Measurements from ENCODE around the gene CISH. TPM values are rescaled to one million over a fixed set of nuclear protein-coding genes. Genes with fewer than 3 reads are reported as not detected.
A peak's percentile ranks its signal among the peaks of the same experiment; 100 is the strongest.

Gene CISH
- total RNA-seq, 1 donor from 2014 or later: 1.8 TPM

DNA sequence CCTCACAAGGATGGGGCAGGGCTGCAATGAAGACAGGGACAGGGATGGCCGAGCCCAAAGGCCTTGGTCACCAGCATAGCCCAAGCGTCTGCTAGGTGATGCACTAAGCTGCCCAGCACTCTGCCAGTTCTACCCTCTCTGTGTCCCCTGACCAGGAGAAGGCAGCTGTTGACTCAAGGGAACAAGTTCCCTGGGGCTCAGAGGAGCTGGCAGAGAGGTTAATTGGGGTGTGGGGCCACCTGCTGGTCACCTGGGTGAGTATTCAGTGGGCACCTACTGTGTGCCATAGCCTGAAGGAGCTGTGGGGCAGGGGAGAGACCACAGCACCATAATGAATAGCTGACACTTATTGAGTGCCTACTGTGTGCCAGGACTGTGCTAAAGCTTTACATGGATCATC, 41.1 kb upstream of the CISH start:
- H3K4me1 Mint-ChIP-seq (ENCODE audit: low read depth): peaks cover 11% of the 10 kb centered on the region
- TF ChIP-seq, protein P1, sequence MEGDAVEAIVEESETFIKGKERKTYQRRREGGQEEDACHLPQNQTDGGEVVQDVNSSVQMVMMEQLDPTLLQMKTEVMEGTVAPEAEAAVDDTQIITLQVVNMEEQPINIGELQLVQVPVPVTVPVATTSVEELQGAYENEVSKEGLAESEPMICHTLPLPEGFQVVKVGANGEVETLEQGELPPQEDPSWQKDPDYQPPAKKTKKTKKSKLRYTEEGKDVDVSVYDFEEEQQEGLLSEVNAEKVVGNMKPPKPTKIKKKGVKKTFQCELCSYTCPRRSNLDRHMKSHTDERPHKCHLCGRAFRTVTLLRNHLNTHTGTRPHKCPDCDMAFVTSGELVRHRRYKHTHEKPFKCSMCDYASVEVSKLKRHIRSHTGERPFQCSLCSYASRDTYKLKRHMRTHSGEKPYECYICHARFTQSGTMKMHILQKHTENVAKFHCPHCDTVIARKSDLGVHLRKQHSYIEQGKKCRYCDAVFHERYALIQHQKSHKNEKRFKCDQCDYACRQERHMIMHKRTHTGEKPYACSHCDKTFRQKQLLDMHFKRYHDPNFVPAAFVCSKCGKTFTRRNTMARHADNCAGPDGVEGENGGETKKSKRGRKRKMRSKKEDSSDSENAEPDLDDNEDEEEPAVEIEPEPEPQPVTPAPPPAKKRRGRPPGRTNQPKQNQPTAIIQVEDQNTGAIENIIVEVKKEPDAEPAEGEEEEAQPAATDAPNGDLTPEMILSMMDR (IDR thresholded peaks at IDR 0.05): peak; percentile 62
- DNase-seq (ENCODE audit: low spot score): peak; percentile 59
- no peak overlapping the region for H3K4me3 Mint-ChIP-seq (ENCODE audit: unreplicated experiment)
- no peaks in the 10 kb centered on the region for H3K36me3 Mint-ChIP-seq (ENCODE audit: low read depth)
- no peaks in the 10 kb centered on the region for H3K9me3 Mint-ChIP-seq (ENCODE audit: low read depth)
- H3K27me3 Mint-ChIP-seq (ENCODE audit: low read depth): no peaks in the 10 kb centered on the region
- no peak overlapping the region for H3K27ac Mint-ChIP-seq (ENCODE audit: unreplicated experiment)

DNA sequence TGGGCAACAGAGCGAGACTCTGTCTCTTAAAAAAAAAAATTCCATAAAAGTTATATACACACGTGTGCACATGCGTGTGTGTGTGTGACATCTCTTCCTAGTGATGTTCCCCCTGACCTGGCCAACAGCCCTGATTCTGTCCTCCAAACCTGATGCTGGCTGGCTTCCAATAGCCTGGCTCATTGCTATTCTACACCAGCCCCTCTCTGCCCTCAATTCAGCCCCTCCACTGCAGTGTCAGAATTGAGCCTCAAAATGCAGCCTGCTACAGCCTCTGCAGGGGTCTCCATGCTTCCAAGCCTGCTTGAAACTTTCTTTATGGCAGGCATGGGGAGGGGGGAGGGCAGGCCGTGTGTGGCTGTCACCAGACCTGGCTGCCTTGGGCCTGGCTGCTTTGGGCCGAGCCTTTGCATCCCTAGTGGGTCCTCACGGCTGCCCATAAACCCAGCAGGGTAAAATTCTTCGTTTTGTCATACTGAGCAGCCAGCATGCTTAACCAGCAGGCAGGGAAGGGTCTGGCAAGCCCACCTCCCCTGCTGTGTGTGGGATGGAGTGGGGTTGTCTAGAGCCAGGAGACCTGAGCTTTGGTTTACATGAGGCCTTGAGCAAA, 40.5 kb upstream of the CISH start:
- TF ChIP-seq, protein P1 (IDR thresholded peaks at IDR 0.05): no peak
- no peaks in the 10 kb centered on the region for H3K27me3 Mint-ChIP-seq (ENCODE audit: low read depth)
- H3K9me3 Mint-ChIP-seq (ENCODE audit: low read depth): no peaks in the 10 kb centered on the region
- peaks cover 11% of the 10 kb centered on the region for H3K4me1 Mint-ChIP-seq (ENCODE audit: low read depth)
- H3K27ac Mint-ChIP-seq (ENCODE audit: unreplicated experiment): peak overlapping the region; percentile 54
- DNase-seq (ENCODE audit: low spot score): peak; percentile 29
- H3K4me3 Mint-ChIP-seq (ENCODE audit: unreplicated experiment): no peak overlapping the region
- no peaks in the 10 kb centered on the region for H3K36me3 Mint-ChIP-seq (ENCODE audit: low read depth)

DNA sequence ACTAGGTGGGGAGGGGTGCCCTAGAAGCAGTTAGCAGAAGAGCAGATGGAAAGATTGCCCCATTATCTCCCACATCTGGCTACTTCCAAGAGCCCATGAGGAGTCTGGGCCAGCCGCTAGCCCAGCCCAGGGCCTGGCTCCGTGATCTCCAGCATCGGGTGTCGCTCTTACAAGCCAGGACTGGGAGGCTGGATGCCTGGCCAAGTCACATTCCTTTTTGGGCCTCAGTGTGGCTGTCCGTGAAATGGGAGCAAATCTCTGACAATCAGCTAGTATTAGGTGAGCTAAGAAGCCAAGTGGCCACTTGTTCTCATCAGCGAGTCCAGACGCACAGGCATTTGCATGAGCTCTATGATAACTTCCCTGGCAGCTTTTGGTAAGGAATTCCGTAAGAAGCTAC, 39.9 kb upstream of the CISH start:
- H3K27ac Mint-ChIP-seq (ENCODE audit: unreplicated experiment): no peak overlapping the region

DNA sequence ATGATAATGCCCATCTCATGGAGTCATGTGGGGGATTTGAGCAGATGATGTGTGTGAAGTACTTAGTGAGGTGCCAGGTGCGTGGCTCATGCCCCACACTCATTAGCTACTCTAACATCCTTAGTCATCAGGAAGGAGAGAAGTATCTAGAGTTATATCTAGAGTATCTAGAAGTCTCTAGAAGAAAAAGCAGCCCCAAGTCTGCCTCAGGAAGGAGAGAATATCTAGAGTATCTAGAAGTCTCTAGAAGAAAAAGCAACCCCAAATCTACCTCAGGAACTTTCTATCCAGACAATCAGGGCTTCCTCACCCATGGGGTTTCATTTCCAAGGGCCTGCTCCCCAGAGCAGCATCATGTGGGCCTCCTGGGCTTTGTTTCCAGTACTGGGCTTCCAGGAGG, 38.4 kb upstream of the CISH start:
- no peak overlapping the region for H3K27ac Mint-ChIP-seq (ENCODE audit: unreplicated experiment)
- TF ChIP-seq, protein P1 (IDR thresholded peaks at IDR 0.05): no peak

More for the DNA sequence above, 39.9 kb upstream of the CISH start:
- peaks cover under 1% of the 10 kb centered on the region for H3K36me3 Mint-ChIP-seq (ENCODE audit: low read depth)
- no peaks in the 10 kb centered on the region for H3K27me3 Mint-ChIP-seq (ENCODE audit: low read depth)
- H3K4me3 Mint-ChIP-seq (ENCODE audit: unreplicated experiment): no peak overlapping the region
- H3K9me3 Mint-ChIP-seq (ENCODE audit: low read depth): no peaks in the 10 kb centered on the region
- H3K4me1 Mint-ChIP-seq (ENCODE audit: low read depth): peaks cover 11% of the 10 kb centered on the region
- TF ChIP-seq, protein P1 (IDR thresholded peaks at IDR 0.05): no peak
- DNase-seq (ENCODE audit: low spot score): no peak

DNA sequence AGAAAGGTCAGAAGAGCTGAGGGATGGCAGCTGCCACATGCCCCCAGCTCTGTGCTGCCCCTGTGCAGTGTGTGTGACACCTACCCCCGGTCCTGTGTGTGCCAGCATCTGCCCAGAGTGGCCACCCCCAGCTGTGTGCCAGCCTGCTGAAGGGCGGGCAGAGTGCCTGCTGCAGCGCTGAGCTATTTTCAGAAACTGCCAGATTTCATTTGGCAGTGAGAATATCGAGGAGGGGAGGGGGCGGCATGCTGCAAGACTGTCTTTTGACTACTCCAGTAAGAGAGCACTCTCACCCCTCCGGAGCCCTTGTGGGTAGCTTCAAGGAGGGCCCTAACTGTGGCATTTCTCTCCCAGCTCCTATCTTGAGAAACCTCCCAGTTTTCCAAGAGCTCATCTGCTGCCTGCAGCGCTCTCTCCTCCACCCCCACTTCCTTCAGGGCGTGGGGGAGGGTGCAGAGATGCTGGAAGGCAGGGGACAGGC, 37.9 kb upstream of the CISH start:
- DNase-seq (ENCODE audit: low spot score): no peak
- H3K27me3 Mint-ChIP-seq (ENCODE audit: low read depth): no peaks in the 10 kb centered on the region
- H3K9me3 Mint-ChIP-seq (ENCODE audit: low read depth): no peaks in the 10 kb centered on the region
- H3K4me1 Mint-ChIP-seq (ENCODE audit: low read depth): peaks cover 11% of the 10 kb centered on the region
- no peak overlapping the region for H3K27ac Mint-ChIP-seq (ENCODE audit: unreplicated experiment)
- peaks cover 3% of the 10 kb centered on the region for H3K36me3 Mint-ChIP-seq (ENCODE audit: low read depth)
- TF ChIP-seq, protein P1 (IDR thresholded peaks at IDR 0.05): no peak
- H3K4me3 Mint-ChIP-seq (ENCODE audit: unreplicated experiment): no peak overlapping the region

More for the DNA sequence above, 38.4 kb upstream of the CISH start:
- no peak for DNase-seq (ENCODE audit: low spot score)
- Mint-ChIP-seq H3K4me3 (ENCODE audit: unreplicated experiment) (no peak overlapping the region), H3K9me3 (ENCODE audit: low read depth) (no peaks in the 10 kb centered on the region), H3K4me1 (ENCODE audit: low read depth) (peaks cover 11% of the 10 kb centered on the region), H3K27me3 (ENCODE audit: low read depth) (no peaks in the 10 kb centered on the region), H3K36me3 (ENCODE audit: low read depth) (peaks cover 3% of the 10 kb centered on the region)
